ENCODE results near the gene DNAH9.

DNA sequence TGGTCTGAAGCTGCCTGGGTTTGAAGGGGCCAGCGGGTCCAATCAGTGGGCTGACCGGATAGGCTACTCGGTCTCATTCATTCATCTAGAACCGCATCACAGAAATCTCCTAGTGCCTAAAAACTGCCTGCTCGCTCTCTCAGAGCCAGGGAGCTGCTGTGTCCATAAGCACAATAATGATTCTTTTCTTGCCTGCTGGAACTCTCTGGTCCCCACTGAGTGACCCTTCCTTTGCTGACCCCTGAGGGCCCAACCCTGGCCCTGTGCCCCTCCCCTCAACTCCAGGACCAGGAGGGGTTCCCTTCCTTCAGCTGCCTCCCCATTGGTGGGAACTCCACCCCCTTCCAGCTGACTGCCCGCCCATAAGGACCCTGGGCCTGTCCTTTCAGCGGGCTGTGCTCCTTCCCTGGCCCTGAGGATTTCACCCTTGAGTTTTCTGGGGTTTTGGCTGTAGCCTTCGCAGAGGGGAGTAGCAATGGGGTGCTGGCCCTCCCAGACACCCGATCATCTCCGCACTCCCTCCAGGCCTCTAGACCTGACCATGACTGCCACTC lies 39.5 kb upstream of the DNAH9 start:
- TF ChIP-seq, protein P1, sequence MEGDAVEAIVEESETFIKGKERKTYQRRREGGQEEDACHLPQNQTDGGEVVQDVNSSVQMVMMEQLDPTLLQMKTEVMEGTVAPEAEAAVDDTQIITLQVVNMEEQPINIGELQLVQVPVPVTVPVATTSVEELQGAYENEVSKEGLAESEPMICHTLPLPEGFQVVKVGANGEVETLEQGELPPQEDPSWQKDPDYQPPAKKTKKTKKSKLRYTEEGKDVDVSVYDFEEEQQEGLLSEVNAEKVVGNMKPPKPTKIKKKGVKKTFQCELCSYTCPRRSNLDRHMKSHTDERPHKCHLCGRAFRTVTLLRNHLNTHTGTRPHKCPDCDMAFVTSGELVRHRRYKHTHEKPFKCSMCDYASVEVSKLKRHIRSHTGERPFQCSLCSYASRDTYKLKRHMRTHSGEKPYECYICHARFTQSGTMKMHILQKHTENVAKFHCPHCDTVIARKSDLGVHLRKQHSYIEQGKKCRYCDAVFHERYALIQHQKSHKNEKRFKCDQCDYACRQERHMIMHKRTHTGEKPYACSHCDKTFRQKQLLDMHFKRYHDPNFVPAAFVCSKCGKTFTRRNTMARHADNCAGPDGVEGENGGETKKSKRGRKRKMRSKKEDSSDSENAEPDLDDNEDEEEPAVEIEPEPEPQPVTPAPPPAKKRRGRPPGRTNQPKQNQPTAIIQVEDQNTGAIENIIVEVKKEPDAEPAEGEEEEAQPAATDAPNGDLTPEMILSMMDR (IDR thresholded peaks at IDR 0.05): no peak
- TF ChIP-seq POLR2AphosphoS5 (IDR thresholded peaks at IDR 0.05): no peak
- TF ChIP-seq POLR2A (IDR thresholded peaks at IDR 0.05): no peak
- TF ChIP-seq EP300 (IDR thresholded peaks at IDR 0.05): no peak
